Heart left ventricle (tissue), 16 donors: Measurements from ENCODE around the gene LRRC51. TPM values are rescaled to one million over a fixed set of nuclear protein-coding genes. Genes with fewer than 3 reads are reported as not detected.
"Not testable (repeated sequence)": the region's sequence is repeated elsewhere in the genome, so short reads cannot be mapped to it uniquely, and the experiment has no call there.

Experiments
- ATAC-seq, 4 donors: fragments of 200-7000 bp; cut with Tn5 transposase; one replicate each; pipeline ENCODE4 v1.9.1; 2020 to 2022; ENCODE audit warnings: moderate library complexity in 4 of 4, mild to moderate bottlenecking in 3 of 4, moderate number of reproducible peaks in 1 of 4
- DNase-seq, 5 donors: peaks; one replicate each; pipeline ENCODE4 v3.0.0-alpha.2; 2020
- H3K27ac ChIP-seq, 12 donors: fragments of 200-600 bp; sonication (generic) in 4 of 12; one replicate each; pipeline versions ENCODE4 v1.5.0 to v1.8.0; 2016 to 2022; ENCODE audit warnings: mild to moderate bottlenecking in 2 of 12
- H3K27me3 ChIP-seq, 9 donors: fragments of 200-600 bp; sonication (generic) in 2 of 9; one replicate each; pipeline versions ENCODE4 v1.5.1 to v1.8.0; 2016 to 2022; ENCODE audit warnings: mild to moderate bottlenecking in 3 of 9
- H3K36me3 ChIP-seq, 9 donors: fragments of 200-600 bp; sonication (generic) in 2 of 9; one replicate each; pipeline versions ENCODE4 v1.5.0 to v1.8.0; 2018 to 2022; ENCODE audit warnings: mild to moderate bottlenecking in 2 of 9
- H3K4me1 ChIP-seq, 12 donors: fragments of 200-600 bp; sonication (generic) in 4 of 12; one replicate each; pipeline versions ENCODE4 v1.5.0 to v1.8.0; 2016 to 2022; ENCODE audit warnings: mild to moderate bottlenecking in 3 of 12
- H3K4me3 ChIP-seq, 12 donors: fragments of 200-600 bp; sonication (generic) in 4 of 12; one replicate each; pipeline versions ENCODE4 v1.5.0 to v1.8.0; 2017 to 2022; ENCODE audit warnings: mild to moderate bottlenecking in 9 of 12, moderate library complexity in 4 of 12
- H3K9me3 ChIP-seq, 12 donors: fragments of 200-600 bp; sonication (generic) in 4 of 12; one replicate each; pipeline versions ENCODE4 v1.5.0 to v1.8.0; 2016 to 2022; ENCODE audit warnings: mild to moderate bottlenecking in 1 of 12
- CTCF ChIP-seq, 12 donors: fragments of 200-600 bp; sonication (generic) in 4 of 12; IDR thresholded peaks; one replicate each; pipeline versions ENCODE4 v1.5.0 to v1.8.0; 2018 to 2022; ENCODE audit warnings: antibody characterized with exemption in 12 of 12, mild to moderate bottlenecking in 5 of 12
- POLR2A ChIP-seq, 2 donors: fragments of 450-650 bp; IDR thresholded peaks; one replicate each; pipeline ENCODE4 v1.6.1; 2017; ENCODE audit warnings: antibody characterized with exemption in 2 of 2, mild to moderate bottlenecking in 2 of 2, moderate library complexity in 2 of 2
- WGBS, 4 donors: extraction: QIAGEN DNeasy Blood & Tissue Kit in 2 of 4; methylation state at CpG; one replicate each; pipeline versions ENCODE4 v1.1.5 to v1.1.7; 2013 to 2018; 5-methylcytosine and 5-hydroxymethylcytosine counted together
- intact Hi-C, 10 donors: fragments of 100-400 bp; cut with DNase I; formaldehyde crosslinking; loops; one replicate each; pipeline versions ENCODE4 v1.11.1 to v1.14.2; 2022
- polyA plus RNA-seq, 2 donors: library from polyadenylated mRNA; stranded (reverse); fragments of 200-250 nt; gene quantifications; one replicate each; pipeline ENCODE4 v1.2.3, GENCODE V29; 2013
- total RNA-seq, 9 donors: library from RNA; depleted of rRNA in 2 of 9; stranded (reverse); fragments of >200 nt in 2 of 9; fragmentation: NEBNext Ultra II Directional in 3 of 9; extraction: Animal tissue kit (Norgen Biotek cat#: 25700) in 3 of 9; gene quantifications; one replicate each; pipeline versions ENCODE4 v1.1.0 to v1.2.4, GENCODE V29; 2016 to 2023
- donor health status: ischemic (EF 13 %, LVEDD 7.1; RV severe dilation, severe dysfunction).
- donor health status: healthy with polysubstance abuse.
- donor health status: DM: no; HTN: yes; CAD: no.
- donor health status: DM: no; HTN: no; CAD: no.
- donor health status: ischemic (EF 25% LVEDD 6.9; RV normal size, moderate dysfunction).
- donor health status: ischemic (EF 25% LVEDD 5.7; RV mildly dilated, moderate dysfunction).
- donor health status: healthy.
- donor health status: DM: yes; HTN: yes; CAD: no.
- donor health status: ischemic (EF 35%, LVEDD 5.7; RV mildly dilated, moderate dysfunction).
- donor health status: nonischemic (EF 11% LVEDD 7.7; RV severe dilation, severe dysfunction).
- donor health status: DM: yes; HTN: yes; CAD: no.
- donor health status: PGD.
- donor health status: ischemic (EF 29% LVEDD 5.4; RV normal size, mild dysfunction).
- donor health status: nonischemic (EF 23%, LVEDD 6.1; RV moderate dilation, normal function).

The LRRC51 gene
- total and polyA plus RNA-seq, 11 donors = 2.0 to 9.3 (median 4.5) TPM

DNA sequence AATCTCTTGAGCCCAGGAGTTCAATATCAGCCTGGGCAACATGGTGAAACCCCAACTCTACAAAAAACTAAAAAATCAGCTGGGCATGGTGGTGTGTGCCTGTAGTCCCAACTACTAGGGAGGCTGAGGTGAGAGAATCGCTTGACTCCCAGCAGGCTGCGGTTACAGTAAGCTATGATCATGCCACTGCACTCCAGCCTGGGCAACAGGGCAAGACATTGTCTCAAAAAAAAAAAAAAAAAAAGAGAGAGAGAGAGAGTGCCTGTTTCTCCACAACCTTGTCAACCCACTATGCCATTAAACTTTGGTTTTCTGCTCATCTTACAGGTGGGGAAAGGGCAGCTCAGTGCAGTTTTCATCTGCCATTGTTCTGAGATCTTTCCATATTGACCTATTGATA is 60.0 kb downstream of the LRRC51 start:
- 86 to 97% (median 88%) methylated on average over 2 of the region's 2 CpGs for WGBS, 4 donors
- DNase-seq = no peak
- intact Hi-C loops = loop anchor here in 6 of 10 donors (5.0 kb wide), 2 partner anchors 113 to 163 kb away; no protein-coding TSS in a partner anchor
- TF ChIP-seq CTCF (IDR thresholded peaks at IDR 0.05) (no peak), POLR2A (IDR thresholded peaks at IDR 0.05) (no peak)
- H3K27me3 ChIP-seq = no peaks in the 10 kb centered on the region
- peaks cover 0 to 5% (median 0%) of the 10 kb centered on the region in 12 donors for H3K4me1 ChIP-seq
- H3K36me3 ChIP-seq = no peaks in the 10 kb centered on the region
- H3K27ac ChIP-seq = no peak overlapping the region
- ATAC-seq = no peak
- no peak overlapping the region for H3K4me3 ChIP-seq
- no peaks in the 10 kb centered on the region for H3K9me3 ChIP-seq

GRCh38 chr11:72141066-72141465 is 60.4 kb downstream of the LRRC51 start:
- Histone ChIP-seq H3K9me3 (no peaks in the 10 kb centered on the region), H3K4me3 (no peak overlapping the region), H3K4me1 (peaks cover 0 to 5% (median 0%) of the 10 kb centered on the region in 12 donors), H3K27ac (no peak overlapping the region), H3K27me3 (no peaks in the 10 kb centered on the region), H3K36me3 (no peaks in the 10 kb centered on the region)
- DNase-seq (no peak), ATAC-seq (no peak)
- intact Hi-C loops = loop anchor here in 6 of 10 donors (5.0 kb wide), 2 partner anchors 114 to 164 kb away; no protein-coding TSS in a partner anchor
- 77 to 85% (median 82%) methylated on average over 3 of the region's 3 CpGs for WGBS, 4 donors
- TF ChIP-seq POLR2A (IDR thresholded peaks at IDR 0.05) = no peak
- TF ChIP-seq CTCF (IDR thresholded peaks at IDR 0.05) = no peak

DNA sequence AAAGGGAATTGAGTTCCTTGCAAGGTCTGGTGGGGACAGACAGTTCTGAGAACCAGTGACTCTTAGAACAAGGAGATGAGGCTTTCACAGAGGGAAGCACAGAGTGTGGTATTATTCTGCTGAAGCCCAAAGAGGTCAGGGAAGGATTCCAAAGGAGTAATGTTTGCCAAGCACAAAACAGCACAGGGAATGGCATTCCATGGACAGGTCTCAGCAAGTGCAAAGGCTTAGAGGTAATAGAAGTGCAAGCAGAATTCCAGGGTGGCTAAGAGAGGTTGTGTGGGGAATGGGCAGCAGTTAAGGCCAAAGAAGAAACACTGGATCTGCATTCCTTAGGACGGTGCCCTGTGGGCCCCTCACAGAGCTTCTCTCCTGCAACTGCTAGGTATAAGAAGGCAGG is 61.4 kb downstream of the LRRC51 start:
- 38 to 57% (median 52%) methylated on average over 1 of the region's 1 CpG for WGBS, 4 donors
- H3K4me3 ChIP-seq, H3K36me3 ChIP-seq, H3K4me1 ChIP-seq, H3K9me3 ChIP-seq, H3K27me3 ChIP-seq, ATAC-seq, DNase-seq, H3K27ac ChIP-seq: not testable (repeated sequence)
- intact Hi-C loops = loop anchor here in 6 of 10 donors (5.0 kb wide), 2 partner anchors 115 to 165 kb away; no protein-coding TSS in a partner anchor

DNA sequence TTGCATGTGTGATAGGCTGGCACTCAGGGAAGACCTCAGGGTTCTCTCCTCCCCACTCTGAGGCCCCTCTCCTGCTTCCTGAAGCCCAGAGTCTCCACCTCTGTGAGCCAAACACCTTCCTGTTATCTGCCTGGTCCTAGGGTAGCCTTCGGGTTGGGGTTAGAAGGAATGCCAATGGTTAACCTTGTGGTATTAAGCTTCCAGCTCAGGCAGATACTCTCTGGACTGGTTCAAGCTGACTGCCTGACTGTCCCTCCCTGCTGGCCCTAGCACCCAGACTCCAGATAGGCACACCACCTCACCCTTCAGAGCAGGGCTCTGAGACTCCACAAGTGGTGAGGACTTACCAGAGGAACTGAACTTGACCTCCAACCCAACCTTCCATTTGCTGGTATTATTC is 61.9 kb downstream of the LRRC51 start:
- not testable (repeated sequence) for H3K36me3 ChIP-seq, ATAC-seq, H3K4me1 ChIP-seq, H3K27me3 ChIP-seq, H3K27ac ChIP-seq, H3K4me3 ChIP-seq, DNase-seq, H3K9me3 ChIP-seq
- WGBS, 4 donors = 11 to 83% (median 45%) methylated on average over 1 of the region's 1 CpG
- intact Hi-C loops = loop anchor here in 6 of 10 donors (5.0 kb wide), 2 partner anchors 115 to 165 kb away; no protein-coding TSS in a partner anchor

- Histone ChIP-seq H3K4me3 (no peak overlapping the region), H3K27me3 (peaks cover 0 to 6% (median 0%) of the 10 kb centered on the region in 9 donors), H3K27ac (no peak overlapping the region), H3K36me3 (no peaks in the 10 kb centered on the region), H3K4me1 (peaks cover 0 to 5% (median 0%) of the 10 kb centered on the region in 12 donors), H3K9me3 (no peaks in the 10 kb centered on the region)
- ATAC-seq (no peak), DNase-seq (no peak)
- intact Hi-C loops = loop anchor here in 8 of 10 donors (1.0 to 5.0 kb wide), 5 partner anchors 118 to 168 kb away; no protein-coding TSS in a partner anchor
- 82 to 90% (median 89%) methylated on average over 4 of the region's 4 CpGs for WGBS, 4 donors
- no peak for TF ChIP-seq CTCF (IDR thresholded peaks at IDR 0.05)
- TF ChIP-seq POLR2A (IDR thresholded peaks at IDR 0.05) = no peak
These were observed 64.3 kb downstream of the LRRC51 start for GRCh38 chr11:72144807-72145565.
